Motor neuron (in vitro differentiated cells): Measurements from ENCODE around the gene ITGB4. TPM values are rescaled to one million over a fixed set of nuclear protein-coding genes. Genes with fewer than 3 reads are reported as not detected.

ENCODE experiments used
- ATAC-seq, 8 experiments: fragments of 200-7000 bp; cut with Tn5 transposase; replicated peaks in 6 of 8; 2 replicates each; pipeline ENCODE4 v1.8.0; 2021; ENCODE audit warnings: mild to moderate bottlenecking in 8 of 8, moderate library complexity in 8 of 8
- H3K27ac ChIP-seq, 2 donors: fragments of 250-450 bp; sonication (Bioruptor Pico); 2 replicates each; pipeline ENCODE4 v1.9.0; 2021; ENCODE audit warnings: antibody characterized with exemption in 2 of 2, mild to moderate bottlenecking in 2 of 2, moderate library complexity in 1 of 2
- H3K4me1 ChIP-seq, 2 donors: fragments of 250-450 bp; sonication (Bioruptor Pico); replicated peaks in 1 of 2; 2 replicates each; pipeline ENCODE4 v1.6.1; 2021; ENCODE audit warnings: antibody characterized with exemption in 2 of 2, mild to moderate bottlenecking in 2 of 2, moderate library complexity in 1 of 2
- H3K4me3 ChIP-seq, 5 donors: fragments of 250-450 bp; sonication (Bioruptor Pico); 2 replicates each; pipeline ENCODE4 v1.9.0; 2021; ENCODE audit warnings: antibody characterized with exemption in 5 of 5, mild to moderate bottlenecking in 5 of 5, moderate library complexity in 4 of 5
- WGBS, 10 experiments: fragments of 450-650 bp; shearing (Covaris generic); methylation state at CpG; one replicate each; pipeline ENCODE4 v1.0.0; 2022; 5-methylcytosine and 5-hydroxymethylcytosine counted together
- in situ Hi-C, 9 experiments: fragments of 400-800 bp; cut with MboI; loops; one replicate each; pipeline ENCODE4 v1.15.0; 2021; ENCODE audit warnings: low sequenced_read_pairs in 9 of 9, low pct_unique_long_range_greater_than_20kb in 2 of 9; ENCODE audit not compliant: unreplicated experiment in 9 of 9
- total RNA-seq, 8 experiments: library from RNA; unstranded; fragments of 300-600 nt; gene quantifications; 2 replicates each; pipeline versions ENCODE4 v1.2.3 to v1.2.4, GENCODE V29; 2022

ITGB4 gene
- total RNA-seq, 8 experiments from 2014 or later, result 0.46 to 40.8 (median 2.0) TPM

DNA sequence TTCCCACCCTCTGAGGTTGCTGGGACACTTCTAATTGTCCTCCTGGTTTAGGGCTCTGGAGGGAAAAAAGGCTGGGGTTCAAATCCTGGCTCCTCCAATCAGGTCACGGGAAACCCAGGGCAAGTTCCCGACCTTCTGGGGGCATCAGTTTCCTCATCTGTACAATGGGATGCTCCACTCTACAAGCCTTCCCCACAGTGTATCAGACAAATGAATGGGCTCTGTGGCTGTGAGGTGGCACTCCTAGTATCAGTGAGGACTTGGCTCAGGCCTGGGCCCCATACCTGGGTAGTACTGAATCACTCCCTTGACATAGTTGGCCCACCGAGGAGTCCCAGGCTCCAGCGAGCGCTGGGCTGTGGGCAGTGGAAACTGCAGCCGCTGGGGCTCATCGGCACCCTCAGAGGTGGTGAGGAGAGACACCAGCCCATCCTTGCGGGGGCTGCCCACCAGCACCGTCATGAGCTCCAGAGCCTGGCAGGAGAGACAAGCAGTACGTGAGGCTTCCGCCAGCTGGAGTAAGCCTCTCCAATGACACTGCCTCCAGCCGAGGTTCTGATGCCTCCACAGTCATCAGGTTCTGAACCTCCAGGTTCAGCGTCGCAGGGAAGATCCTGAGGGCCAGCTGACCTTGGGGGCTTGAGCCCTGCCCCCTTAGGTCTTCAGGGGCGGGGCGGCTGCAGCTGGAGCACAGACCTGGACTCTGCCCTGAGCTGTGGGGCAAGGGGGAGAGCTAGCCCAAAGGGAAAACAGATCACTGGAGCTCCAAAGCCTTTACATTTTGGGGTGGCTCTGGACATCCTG lies 42.6 kb downstream of the ITGB4 start:
- 40 to 74% (median 68%) methylated on average over 1 to 9 of the region's 16 CpGs; no CpG with 5 or more reads in 7 of the 10 experiments for WGBS, 10 experiments
- in situ Hi-C loops, result no loop called here
- Histone ChIP-seq H3K4me1 (peaks cover 7 to 9% of the 10 kb centered on the region in 2 donors), H3K4me3 (peak overlapping the region; percentile 40 to 67 (median 44)), H3K27ac (peak overlapping the region in 1 of 2 donors; percentile 48)
- ATAC-seq, result peak in 2 of 8 experiments; percentile 0 to 1

DNA sequence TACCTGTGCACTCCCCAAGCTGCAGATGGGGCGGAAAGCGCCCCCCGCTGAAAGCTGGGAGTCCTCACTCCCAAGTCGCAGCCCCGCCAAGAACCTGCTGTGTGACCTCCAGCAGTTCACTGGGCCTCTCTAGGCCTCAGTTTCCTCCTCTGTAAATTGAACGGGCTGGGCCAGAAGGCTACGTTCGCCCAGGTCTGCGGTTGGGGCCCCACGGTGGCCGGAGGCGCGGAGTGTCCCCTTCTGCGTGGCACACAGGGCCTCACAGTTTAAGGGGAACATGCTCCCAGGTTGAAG lies 43.1 kb downstream of the ITGB4 start:
- H3K27ac ChIP-seq, result peak overlapping the region in 1 of 2 donors; percentile 48
- 7 to 20% (median 14%) methylated on average over 2 to 5 of the region's 14 CpGs; no CpG with 5 or more reads in 7 of the 10 experiments for WGBS, 10 experiments
- ATAC-seq, result no peak
- in situ Hi-C loops, result no loop called here
- peaks cover 7 to 9% of the 10 kb centered on the region in 2 donors for H3K4me1 ChIP-seq
- peak overlapping the region; percentile 40 to 67 (median 44) for H3K4me3 ChIP-seq

DNA sequence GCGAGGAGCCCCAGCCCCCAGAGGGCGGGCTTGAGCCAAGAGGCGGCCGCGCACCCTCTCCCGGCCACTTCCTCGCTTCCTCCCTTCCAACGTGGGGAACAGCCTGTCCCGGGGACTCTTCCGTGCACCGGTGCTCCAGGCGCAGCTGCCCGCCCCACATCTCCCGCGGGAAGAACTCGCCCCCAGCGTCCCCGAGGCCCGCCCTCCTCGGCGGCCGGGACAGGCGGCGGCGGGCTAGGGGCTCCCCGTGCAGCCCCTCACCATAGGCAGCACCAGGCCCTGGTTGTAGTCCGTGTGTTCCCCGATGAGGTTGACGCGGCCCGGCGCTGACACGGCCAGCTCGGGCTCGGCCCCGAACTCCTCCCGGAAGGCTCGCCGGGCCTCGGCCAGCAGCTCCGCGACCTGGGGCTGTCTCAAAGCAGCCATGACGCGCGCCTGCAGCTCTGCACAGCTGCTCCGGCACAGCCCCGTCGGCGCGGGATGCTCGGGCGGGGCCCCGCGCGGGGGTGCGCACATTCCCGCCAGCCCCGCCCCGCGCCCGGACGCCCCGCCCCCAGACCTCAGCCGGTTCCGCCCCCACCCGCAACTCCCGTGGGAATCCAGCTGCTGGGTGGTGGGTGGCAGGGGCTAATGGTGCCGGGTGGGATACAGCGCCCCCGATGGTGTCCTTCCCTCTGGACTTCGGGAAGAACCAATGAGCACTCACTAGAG lies 43.6 kb downstream of the ITGB4 start, which contains the start of gene GALK1:
Gene GALK1, minus strand, starts transcription at position 482 of the 711 bp plus-strand sequence. Its CDS starts 56 bp downstream, at position 426.
- 0% methylated on average over 3 of the region's 71 CpGs; no CpG with 5 or more reads in 9 of the 10 experiments for WGBS, 10 experiments
- peaks cover 7 to 9% of the 10 kb centered on the region in 2 donors for H3K4me1 ChIP-seq
- H3K27ac ChIP-seq, result peak within 1 kb of the TSS in 1 of 2 donors; percentile 48
- in situ Hi-C loops, result no loop called here
- ATAC-seq, result peak; percentile 80 to 92 (median 84)
- H3K4me3 ChIP-seq, result peak within 1 kb of the TSS; percentile 40 to 67 (median 44)

DNA sequence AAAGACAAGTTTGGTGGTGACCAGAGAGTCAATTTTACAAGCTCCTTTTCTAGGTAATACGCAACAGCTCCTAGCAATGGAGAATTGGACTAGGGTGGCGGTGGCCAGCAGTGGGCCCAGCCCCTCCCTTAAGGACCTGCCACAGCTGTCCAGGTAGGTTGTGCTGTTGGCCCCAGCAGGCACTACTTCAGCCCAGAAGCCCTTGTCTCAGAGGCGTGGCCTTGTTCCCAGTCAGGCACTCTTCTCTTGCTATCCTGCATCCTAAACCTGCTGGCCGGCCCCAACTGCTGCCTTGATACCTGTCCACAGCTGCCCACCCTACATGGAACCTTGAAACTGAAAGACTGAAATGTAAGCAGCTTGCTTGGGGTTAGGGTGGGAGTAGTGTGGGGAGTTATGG lies 44.7 kb downstream of the ITGB4 start:
- WGBS, 10 experiments, result 75 to 100% (median 90%) methylated on average over 2 to 3 of the region's 4 CpGs; no CpG with 5 or more reads in 7 of the 10 experiments
- Histone ChIP-seq H3K27ac (peak overlapping the region in 1 of 2 donors; percentile 46), H3K4me1 (peaks cover 7 to 9% of the 10 kb centered on the region in 2 donors), H3K4me3 (no peak overlapping the region)
- ATAC-seq, result no peak
- in situ Hi-C loops, result no loop called here

DNA sequence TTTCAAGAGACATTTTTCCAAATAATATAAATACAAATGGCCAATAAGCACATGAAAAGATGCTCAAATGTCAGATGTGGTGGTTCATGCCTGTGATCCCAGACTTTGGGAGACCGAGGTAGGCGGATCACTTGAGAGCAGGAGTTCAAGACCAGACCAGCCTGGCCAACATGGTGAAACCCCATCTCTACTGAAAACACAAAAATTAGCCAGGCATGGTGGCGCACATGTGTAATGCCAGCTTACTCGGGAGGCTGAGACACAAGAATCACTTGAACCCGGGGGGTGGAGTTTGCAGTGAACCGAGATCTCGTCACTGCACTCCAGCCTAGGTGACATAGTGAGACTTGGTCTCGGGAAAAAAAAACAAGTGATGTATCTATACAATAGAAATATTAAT lies 46.6 kb downstream of the ITGB4 start:
- ATAC-seq, result no peak

DNA sequence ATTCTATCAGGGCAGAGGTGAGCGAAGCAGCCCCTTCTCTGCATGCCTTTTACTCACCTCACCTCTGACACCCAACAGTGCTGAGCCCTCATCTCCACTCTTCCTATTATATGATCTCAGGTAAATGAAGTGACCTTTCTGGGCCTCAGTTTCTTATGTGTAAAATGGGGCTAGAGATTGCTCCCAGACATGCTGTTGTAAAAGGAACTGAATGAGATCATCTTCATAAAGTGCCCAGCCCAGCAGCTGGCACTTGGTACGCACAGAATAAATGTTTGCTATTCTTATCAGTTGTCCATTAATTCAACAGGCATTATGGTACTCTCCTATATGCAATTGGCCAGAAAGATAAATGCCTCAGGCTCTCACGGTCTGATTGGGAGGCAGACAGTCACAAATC lies 48.3 kb downstream of the ITGB4 start:
- no peaks in the 10 kb centered on the region for H3K4me1 ChIP-seq
- 14 to 100% (median 79%) methylated on average over 1 to 3 of the region's 3 CpGs; no CpG with 5 or more reads in 2 of the 10 experiments for WGBS, 10 experiments
- in situ Hi-C loops, result no loop called here
- H3K4me3 ChIP-seq, result no peak overlapping the region
- H3K27ac ChIP-seq, result no peak overlapping the region
- no peak for ATAC-seq

More for the DNA sequence above, 46.6 kb downstream of the ITGB4 start:
- H3K27ac ChIP-seq, result no peak overlapping the region
- peaks cover 7 to 9% of the 10 kb centered on the region in 2 donors for H3K4me1 ChIP-seq
- H3K4me3 ChIP-seq, result no peak overlapping the region
- 60 to 100% (median 87%) methylated on average over 1 to 8 of the region's 8 CpGs; no CpG with 5 or more reads in 2 of the 10 experiments for WGBS, 10 experiments
- in situ Hi-C loops, result no loop called here

DNA sequence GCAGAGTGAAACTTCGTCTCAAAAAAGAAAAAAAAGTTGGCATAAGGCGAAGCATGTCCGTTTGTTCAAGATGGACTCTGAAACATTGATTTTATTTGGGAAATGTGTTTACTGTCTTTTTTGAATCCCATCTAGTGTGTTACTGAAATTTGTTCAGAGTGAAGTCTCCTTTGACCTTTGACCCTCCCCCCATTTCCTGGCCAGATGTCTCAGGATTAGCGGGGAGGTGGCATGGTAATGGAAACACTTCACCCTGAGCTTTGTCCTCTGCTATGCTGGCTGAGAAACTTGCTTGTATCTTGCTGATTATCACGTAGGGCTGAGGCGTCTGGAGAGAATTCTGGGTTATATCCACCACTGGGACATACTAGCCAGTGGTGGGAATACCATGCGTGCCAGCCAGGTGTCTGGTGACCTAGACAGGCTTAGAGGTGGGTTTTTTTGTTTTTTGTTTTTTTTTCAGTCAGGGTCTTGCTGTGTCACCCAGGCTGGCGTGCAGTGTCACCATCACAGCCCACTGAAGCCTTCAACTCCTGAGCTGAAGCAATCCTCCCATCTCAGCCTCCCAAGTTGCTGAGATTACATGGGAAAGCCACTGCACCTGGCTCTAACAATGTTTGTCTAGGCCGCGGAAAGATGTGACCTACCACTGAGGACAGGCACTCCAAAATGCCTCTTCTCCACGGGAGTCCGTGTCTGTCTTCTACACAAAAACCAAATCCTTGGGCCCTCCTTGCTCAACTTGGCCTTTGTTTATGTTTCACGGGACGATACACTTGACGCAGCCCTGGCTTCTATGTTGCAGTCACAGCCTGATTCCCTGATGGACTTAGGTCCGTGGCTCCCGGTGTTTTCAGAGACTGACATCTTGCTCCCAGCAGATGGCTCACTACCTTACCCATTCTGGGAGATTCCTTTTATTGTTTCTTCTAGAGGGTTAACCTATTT lies 50.3 kb downstream of the ITGB4 start:
- in situ Hi-C loops, result no loop called here
- no peak for ATAC-seq
- H3K27ac ChIP-seq, result no peak overlapping the region
- no peak overlapping the region for H3K4me3 ChIP-seq
- 0 to 89% (median 76%) methylated on average over 1 to 11 of the region's 17 CpGs; no CpG with 5 or more reads in 1 of the 10 experiments for WGBS, 10 experiments
- H3K4me1 ChIP-seq, result peaks cover 0 to under 1% of the 10 kb centered on the region in 2 donors

DNA sequence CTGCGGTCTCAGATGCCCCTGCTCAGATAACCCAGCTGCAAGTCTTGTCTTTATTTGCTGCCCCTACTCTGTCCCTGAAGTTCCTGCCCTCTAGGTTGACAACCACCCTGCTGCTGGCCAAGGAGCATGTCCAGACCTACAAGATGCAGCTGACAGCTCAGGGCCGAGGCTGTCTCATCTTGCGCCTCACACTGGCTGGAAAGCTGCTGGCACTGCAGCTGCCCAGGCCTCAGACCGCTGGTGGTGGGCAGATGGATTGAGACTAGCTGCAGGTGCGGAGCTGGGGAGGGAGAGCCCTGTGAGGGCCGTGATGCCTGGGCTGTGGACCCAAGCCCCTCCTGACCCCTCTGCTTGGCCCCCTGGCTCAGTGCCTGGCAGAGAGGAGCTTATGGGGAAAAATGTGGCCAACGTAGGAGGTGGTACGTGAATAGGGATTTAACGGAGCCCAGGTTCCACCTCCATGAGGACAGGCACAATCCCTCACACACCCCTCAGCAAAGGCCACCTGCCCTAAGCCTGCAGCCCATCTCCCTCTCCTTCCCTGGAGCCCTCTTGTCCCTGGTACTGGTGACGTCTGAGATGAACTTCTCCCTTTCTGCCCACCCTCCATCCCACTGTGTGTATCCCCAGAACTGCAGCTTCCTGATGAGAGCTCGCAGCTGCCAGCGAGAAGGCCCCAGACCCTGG lies 52.0 kb downstream of the ITGB4 start:
- in situ Hi-C loops, result no loop called here
- H3K4me3 ChIP-seq, result no peak overlapping the region
- peak in 6 of 8 experiments; percentile 3 to 24 (median 21) for ATAC-seq
- H3K4me1 ChIP-seq, result peaks cover 11 to 12% of the 10 kb centered on the region in 2 donors
- 60 to 93% (median 78%) methylated on average over 2 to 8 of the region's 12 CpGs; no CpG with 5 or more reads in 4 of the 10 experiments for WGBS, 10 experiments
- no peak overlapping the region for H3K27ac ChIP-seq

DNA sequence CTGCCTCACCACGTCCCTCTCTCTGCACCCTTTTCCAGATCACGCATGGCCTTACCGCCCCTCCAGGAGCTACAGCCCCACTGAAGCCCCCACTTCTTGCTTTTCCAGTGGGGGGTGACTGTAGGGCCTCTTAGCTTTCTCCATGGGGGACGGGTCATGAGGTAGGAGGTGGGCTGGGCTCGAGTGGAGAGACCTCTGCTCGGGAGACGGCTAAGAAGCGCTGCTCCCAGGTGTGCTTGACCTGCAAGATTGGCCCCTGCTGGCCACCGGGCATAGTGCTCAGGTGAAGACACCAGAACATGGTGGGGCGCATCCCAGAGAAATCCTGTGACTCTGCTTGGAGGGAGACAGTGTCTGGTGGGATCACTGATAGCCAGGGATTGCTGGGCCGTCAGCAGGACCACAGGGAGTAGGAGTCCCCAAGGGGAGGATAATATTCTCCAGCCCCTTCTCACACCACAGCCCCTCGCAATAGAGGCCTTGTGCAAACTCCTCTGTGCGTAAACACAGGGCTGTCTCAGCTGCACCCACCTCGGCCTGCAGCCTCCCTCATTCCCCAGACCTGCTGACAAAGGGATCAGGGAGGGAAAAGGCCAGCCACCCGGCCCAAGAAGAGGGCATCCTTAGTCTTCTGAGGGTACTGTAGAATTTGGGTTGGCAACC lies 52.7 kb downstream of the ITGB4 start:
- WGBS, 10 experiments, result 53 to 100% (median 91%) methylated on average over 1 to 3 of the region's 15 CpGs; no CpG with 5 or more reads in 6 of the 10 experiments
- H3K4me3 ChIP-seq, result no peak overlapping the region
- peak in 7 of 8 experiments; percentile 0 to 37 (median 16) for ATAC-seq
- H3K4me1 ChIP-seq, result peaks cover 11 to 12% of the 10 kb centered on the region in 2 donors
- in situ Hi-C loops, result no loop called here
- H3K27ac ChIP-seq, result no peak overlapping the region

DNA sequence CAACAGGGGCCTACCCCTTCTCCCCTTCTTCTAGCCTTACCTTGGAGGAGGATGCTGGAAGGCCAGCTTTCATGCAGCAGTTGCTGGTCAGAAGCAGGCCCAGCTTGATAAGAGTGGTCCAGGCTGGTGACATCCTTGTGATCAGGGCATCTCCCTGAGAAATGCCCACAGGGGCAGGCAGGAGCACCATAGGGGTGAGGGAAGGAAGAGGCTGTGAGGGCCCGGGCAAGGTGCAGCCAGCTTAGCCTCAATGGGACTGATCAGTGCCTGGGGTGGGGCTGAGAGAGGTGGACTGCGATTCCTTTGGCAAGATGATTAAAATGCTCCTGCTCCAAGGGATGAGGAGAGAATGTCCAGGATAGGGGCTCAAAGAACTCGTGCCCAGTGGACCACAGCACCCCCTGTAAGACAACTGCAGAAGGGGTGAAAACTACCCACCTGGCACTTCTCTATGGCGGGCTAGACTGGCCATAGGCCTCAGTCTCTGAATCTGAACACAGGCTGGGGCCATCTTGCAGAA lies 53.3 kb downstream of the ITGB4 start:
- ATAC-seq, result peak; percentile 0 to 20 (median 9)
- H3K27ac ChIP-seq, result no peak overlapping the region
- WGBS, 10 experiments, result 86 to 100% (median 93%) methylated on average over 1 to 2 of the region's 4 CpGs; no CpG with 5 or more reads in 6 of the 10 experiments

DNA sequence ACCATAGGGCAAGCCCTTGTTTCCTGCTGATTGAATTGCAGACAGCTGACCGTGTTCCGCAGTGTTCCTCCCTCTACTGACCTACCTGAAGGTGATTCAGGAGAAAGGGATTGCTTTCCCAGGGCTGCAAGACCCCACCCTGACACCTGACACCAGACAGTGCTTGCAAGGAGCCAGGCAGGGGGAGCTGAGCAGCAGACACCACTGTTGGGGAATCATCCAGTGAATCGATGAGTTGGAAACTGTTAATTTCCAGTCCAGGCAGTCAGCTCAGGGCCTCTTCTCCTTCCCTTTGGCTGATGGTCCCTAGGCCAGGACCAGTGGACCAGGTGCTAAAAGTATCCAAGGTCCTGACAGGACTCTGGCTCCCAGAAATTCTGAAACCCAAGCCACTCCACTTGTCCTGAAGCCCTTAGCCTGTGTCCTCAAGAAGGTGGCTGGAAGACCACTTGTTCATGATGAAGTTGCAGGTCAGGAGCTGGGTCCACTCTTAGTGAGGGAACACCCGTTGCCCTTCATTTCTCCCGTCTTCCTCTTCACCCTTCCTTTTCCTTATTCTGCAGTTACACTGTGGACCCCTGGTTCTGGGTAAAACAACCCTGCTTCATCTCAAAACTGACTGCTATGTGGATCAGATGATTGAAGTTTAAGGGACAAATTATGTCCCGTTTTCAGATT lies 53.9 kb downstream of the ITGB4 start:
- Histone ChIP-seq H3K4me3 (no peak overlapping the region), H3K4me1 (peaks cover 11 to 12% of the 10 kb centered on the region in 2 donors), H3K27ac (no peak overlapping the region)
- peak in 5 of 8 experiments; percentile 0 to 3 (median 3) for ATAC-seq
- WGBS, 10 experiments, result 30 to 100% (median 59%) methylated on average over 1 to 3 of the region's 6 CpGs; no CpG with 5 or more reads in 2 of the 10 experiments
- in situ Hi-C loops, result no loop called here

More for the DNA sequence above, 53.3 kb downstream of the ITGB4 start:
- Histone ChIP-seq H3K4me1 (peaks cover 11 to 12% of the 10 kb centered on the region in 2 donors), H3K4me3 (no peak overlapping the region)
- in situ Hi-C loops, result no loop called here
